ENCODE results near the gene ACSL4. TPM values are rescaled to one million over a fixed set of nuclear protein-coding genes. Genes with fewer than 3 reads are reported as not detected.
"Not testable (repeated sequence)": the region's sequence is repeated elsewhere in the genome, so short reads cannot be mapped to it uniquely, and the experiment has no call there.

The ACSL4 gene
- total RNA-seq, 1 donor from 2014 or later, result 2.5 TPM

GRCh38 chrX:109732017-109732801 lies 848 bp downstream of the ACSL4 start:
- DNase-seq (ENCODE audit: low spot score), result no peak
- ATAC-seq, result no peak

GRCh38 chrX:109728173-109728535 lies 4.9 kb downstream of the ACSL4 start:
- DNase-seq (ENCODE audit: low spot score) (no peak), ATAC-seq (no peak)

DNA sequence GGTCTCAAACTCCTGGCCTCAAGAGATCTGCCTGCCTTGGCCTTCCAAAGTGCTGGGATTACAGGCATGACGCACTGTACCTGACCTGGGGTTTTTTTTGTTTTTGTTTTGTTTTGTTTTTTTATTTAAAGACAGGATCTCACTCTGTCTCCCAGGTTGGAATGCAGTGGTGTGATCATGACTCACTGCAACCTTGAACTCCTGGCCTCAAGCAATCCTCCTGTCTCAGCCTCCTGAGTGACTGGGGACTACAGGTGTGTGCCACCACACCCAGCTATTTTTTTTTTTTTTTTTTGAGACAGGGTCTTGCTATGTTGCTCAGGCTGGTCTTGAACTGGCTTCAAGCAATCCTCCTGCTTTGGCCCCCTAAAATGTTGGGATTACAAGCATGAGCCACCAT lies 8.1 kb downstream of the ACSL4 start:
- DNase-seq (ENCODE audit: low spot score); ATAC-seq: not testable (repeated sequence)

GRCh38 chrX:109720947-109721346 lies 12.1 kb downstream of the ACSL4 start:
- DNase-seq (ENCODE audit: low spot score), result no peak
- no peak for ATAC-seq

GRCh38 chrX:109719264-109719663 lies 13.8 kb downstream of the ACSL4 start:
- DNase-seq (ENCODE audit: low spot score), result no peak
- ATAC-seq, result no peak

GRCh38 chrX:109716431-109717028 lies 16.5 kb downstream of the ACSL4 start:
- ATAC-seq (no peak), DNase-seq (ENCODE audit: low spot score) (no peak)

DNA sequence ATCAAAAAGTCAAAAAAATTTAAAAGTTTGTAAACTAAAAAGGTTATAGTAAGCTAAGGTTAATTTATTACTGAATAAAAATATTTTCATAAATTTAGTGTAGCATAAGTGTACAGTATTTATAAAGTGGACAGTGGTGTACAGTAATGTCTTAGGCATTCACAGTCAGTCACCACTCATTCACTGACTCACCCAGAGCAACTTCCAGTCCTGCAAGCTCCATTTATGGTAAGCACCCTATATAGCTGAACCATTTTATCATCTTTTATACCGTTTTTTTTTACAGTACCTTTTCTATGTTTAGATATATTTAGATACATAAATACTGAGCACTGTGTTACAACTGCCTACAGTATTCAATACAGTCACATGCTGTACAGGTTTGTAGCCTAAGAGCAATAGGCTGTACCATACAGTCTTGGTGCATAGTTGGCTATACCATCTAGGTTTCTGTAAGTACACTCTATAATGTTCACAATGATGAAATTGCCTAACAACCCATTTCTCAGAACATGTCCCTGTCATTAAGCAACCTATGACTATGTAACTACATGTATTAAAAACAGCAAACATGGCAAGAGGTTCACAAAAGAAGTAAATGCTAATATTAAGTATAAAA lies 18.6 kb downstream of the ACSL4 start:
- no peak for ATAC-seq

DNA sequence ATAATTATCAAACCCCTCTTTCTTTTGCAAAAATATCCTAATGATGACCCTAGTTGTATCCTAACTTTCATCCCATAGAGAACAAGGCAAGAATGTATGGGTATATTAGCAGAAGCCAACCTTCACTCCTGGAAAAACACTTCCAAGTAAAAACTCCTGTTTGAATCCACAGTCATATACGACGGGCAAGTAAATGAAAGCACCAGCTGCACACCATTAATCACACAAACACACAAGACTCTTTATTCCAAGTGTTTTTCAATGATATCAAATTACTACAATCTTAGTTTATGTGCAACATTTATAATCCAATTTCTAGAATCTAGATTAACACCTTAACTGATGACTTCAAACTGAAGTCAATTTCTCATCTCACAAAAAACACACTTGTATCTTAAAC lies 22.9 kb downstream of the ACSL4 start:
- no peak for ATAC-seq
- no peak for DNase-seq (ENCODE audit: low spot score)

More for the DNA sequence above, 18.6 kb downstream of the ACSL4 start:
- no peak for DNase-seq (ENCODE audit: low spot score)

DNA sequence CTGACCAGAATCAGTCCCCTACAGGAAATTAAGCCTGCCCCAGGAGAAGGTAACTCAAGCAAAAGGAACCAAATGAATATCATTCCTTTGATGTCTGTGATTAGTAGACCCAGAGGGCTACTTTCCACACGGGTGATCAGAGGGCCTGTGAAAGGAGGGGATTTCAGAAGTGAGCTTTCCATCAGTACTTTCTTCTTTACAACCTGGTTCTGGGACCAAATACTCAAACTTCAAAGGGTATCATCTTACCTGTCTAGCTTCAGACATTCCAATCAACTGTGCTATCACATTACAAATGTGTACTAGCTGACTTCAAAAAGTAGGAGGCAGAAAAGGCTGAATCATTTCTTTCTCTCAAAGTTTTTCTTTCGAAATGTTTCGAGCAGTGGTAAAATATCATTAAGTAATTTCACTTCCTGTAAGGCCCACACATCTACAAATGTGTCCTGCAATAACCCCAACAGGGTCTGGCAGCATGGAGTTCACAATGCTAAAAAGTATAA lies 23.9 kb downstream of the ACSL4 start:
- DNase-seq (ENCODE audit: low spot score) (no peak), ATAC-seq (no peak)

GRCh38 chrX:109707720-109708119 lies 25.3 kb downstream of the ACSL4 start:
- ATAC-seq, result no peak
- DNase-seq (ENCODE audit: low spot score), result no peak

DNA sequence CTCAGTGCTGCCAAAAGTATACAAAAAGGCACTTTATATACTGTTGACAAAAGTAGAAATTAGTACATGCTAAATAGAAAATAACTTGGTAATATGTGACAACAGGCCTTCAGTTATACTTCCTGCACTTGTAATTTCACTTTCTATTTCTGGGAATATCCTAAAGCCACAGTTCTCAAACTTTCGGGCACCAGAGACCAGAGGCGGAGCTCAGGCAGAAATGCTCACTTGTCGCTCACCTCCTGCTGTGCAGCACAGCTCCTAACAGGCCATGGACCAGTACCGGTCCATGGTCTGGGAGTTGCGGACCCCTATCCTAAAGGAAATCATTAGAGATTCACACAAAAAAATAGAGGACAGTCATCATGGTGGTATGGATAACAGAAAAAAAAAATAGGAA lies 25.7 kb downstream of the ACSL4 start:
- no peak for DNase-seq (ENCODE audit: low spot score)

GRCh38 chrX:109704563-109704962 lies 28.5 kb downstream of the ACSL4 start:
- no peak for ATAC-seq

More for the DNA sequence above, 25.7 kb downstream of the ACSL4 start:
- ATAC-seq, result no peak

DNA sequence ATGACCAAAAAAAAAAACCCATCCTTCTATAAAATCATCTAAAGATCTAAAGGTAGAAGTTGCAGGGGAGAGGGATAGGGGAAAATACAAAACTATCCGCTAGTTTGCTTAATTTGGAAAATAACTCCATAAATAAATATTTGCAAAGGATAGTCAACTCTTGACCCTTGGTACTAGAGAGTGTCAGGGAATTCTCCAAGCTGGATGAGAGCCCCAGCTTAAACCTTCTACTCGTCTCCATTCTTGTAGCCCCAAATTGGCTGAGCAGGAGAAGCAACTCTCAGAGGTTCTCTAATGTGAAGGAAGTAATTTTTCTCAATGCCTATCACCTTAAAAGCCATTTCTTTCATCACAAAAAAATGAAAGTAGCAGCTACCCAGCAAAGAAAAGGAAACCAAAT lies 35.2 kb downstream of the ACSL4 start:
- ATAC-seq, result no peak
- DNase-seq (ENCODE audit: low spot score), result no peak

More at GRCh38 chrX:109704563-109704962, 28.5 kb downstream of the ACSL4 start:
- DNase-seq (ENCODE audit: low spot score), result no peak

- no peak for ATAC-seq
- no peak for DNase-seq (ENCODE audit: low spot score)
Observed at GRCh38 chrX:109696146-109696740, 36.8 kb downstream of the ACSL4 start.

GRCh38 chrX:109695637-109696036 lies 37.4 kb downstream of the ACSL4 start:
- DNase-seq (ENCODE audit: low spot score), result no peak
- ATAC-seq, result no peak

- no peak for ATAC-seq
Observed at GRCh38 chrX:109691752-109692151, 41.3 kb downstream of the ACSL4 start.

DNA sequence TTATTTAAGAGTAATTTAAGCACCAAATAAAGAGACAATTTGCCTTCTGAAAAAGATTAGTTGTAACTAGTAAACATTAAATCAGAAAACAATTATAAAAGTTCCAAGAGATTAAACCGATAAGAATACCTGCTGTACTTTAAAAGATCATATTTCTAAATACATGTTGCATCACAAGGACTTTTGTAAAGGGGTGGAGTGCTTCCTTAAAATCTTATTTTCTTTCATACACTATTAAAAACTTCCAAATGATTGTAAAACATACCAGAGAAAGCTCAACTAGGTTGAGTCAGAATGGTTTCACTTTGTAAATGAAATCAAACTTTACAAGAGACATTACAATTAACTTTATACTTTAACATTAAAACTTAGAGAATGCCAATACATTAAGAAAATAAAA lies 41.8 kb downstream of the ACSL4 start:
- ATAC-seq (no peak), DNase-seq (ENCODE audit: low spot score) (no peak)

More at GRCh38 chrX:109691752-109692151, 41.3 kb downstream of the ACSL4 start:
- no peak for DNase-seq (ENCODE audit: low spot score)

GRCh38 chrX:109687903-109688302 lies 45.2 kb downstream of the ACSL4 start:
- DNase-seq (ENCODE audit: low spot score), result no peak
- ATAC-seq, result no peak

DNA sequence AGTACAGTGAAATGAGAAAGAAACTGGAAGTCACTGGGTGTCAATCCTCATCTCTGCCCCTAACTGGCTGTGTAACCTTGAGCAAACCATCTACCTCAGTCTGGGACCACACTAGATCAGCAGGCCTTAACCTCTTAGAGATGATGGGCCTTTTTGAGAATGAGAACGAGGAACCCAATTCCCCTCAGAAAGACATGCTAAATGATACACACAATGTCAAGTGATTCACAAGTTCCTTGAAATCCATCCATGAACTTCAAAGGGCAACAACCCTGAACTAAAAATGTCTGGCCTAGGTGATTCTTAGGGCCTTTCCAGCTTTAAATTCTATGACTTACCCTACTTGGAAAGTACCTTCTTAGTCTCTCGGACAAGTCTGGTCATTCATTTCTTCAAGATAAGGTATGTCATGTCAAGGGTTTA lies 47.4 kb downstream of the ACSL4 start:
- no peak for ATAC-seq

GRCh38 chrX:109684136-109684535 lies 48.9 kb downstream of the ACSL4 start:
- no peak for DNase-seq (ENCODE audit: low spot score)
- ATAC-seq, result no peak

More for the DNA sequence above, 47.4 kb downstream of the ACSL4 start:
- DNase-seq (ENCODE audit: low spot score), result no peak

DNA sequence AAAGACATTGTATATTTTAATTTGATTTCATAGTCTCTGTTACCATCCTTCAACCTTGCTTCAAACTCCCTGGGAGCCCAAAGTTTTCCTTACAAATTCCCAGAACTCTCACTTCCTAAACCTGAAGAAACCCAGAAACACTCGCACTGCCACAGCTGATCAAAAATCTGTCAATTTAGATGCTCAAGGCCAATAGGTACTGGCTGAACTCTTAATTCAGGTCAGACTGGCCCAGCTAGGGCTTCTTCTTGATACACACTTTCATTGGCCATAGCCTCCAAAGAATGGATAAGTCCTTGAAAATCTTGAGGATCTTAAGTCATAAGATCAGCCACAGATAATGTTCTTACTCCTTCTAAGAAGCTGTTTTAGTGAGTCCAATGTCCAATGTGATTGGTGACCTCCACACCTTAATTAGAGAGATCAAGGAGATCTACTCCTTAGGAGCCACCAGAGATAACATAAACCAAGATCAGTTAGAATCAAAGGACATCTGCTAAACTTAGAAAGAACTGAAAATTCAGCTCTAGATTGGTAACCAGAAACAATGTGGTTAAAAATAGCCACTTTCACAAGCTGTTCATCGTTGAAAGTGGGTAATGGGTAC lies 51.5 kb downstream of the ACSL4 start:
- DNase-seq (ENCODE audit: low spot score), result no peak
- no peak for ATAC-seq
